OCI-LY7 (cell line): ENCODE measurements around the gene IAH1.

Experiments used
- EZH2phosphoT487 ChIP-seq: fragments of 200-600 bp; sonication (generic); IDR thresholded peaks from 2 replicates; pipeline ENCODE4 v1.6.1; 2018; ENCODE audit warnings: low read depth, borderline replicate concordance, mild to moderate bottlenecking, mixed run types, antibody characterized with exemption, low read length, moderate library complexity, mixed read lengths
- TF ChIP-seq, protein P1 (sequence below): fragments of 200-600 bp; sonication (generic); conservative IDR thresholded peaks from 2 replicates; pipeline ENCODE4 v1.5.1; 2014; ENCODE audit warnings: mild to moderate bottlenecking, antibody characterized with exemption, low read length, moderate library complexity, mixed read lengths

DNA sequence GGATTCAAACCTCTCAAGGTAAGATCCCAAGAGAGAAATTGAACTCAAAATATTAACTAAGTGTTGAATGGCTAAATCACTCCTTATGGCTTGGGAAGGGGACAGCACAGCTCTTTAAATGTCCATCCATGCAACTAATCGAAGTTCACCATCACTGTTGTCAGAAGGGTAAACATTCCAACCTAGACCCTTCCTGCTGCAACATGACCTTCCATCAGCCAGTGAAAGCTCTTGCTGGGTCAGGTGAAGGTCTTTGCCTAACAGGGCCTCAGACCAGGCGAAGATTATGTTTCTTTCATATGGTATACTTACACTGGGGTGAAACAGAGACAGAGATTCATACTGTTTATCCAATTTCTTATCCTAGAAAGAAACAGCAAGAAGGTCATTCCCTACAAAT is 16.4 kb downstream of the IAH1 start:
- TF ChIP-seq, protein P1, sequence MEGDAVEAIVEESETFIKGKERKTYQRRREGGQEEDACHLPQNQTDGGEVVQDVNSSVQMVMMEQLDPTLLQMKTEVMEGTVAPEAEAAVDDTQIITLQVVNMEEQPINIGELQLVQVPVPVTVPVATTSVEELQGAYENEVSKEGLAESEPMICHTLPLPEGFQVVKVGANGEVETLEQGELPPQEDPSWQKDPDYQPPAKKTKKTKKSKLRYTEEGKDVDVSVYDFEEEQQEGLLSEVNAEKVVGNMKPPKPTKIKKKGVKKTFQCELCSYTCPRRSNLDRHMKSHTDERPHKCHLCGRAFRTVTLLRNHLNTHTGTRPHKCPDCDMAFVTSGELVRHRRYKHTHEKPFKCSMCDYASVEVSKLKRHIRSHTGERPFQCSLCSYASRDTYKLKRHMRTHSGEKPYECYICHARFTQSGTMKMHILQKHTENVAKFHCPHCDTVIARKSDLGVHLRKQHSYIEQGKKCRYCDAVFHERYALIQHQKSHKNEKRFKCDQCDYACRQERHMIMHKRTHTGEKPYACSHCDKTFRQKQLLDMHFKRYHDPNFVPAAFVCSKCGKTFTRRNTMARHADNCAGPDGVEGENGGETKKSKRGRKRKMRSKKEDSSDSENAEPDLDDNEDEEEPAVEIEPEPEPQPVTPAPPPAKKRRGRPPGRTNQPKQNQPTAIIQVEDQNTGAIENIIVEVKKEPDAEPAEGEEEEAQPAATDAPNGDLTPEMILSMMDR: no peak
- TF ChIP-seq EZH2phosphoT487: no peak
